GM23338 (cell line): Measurements from ENCODE around the gene MUC5B. TPM values are rescaled to one million over a fixed set of nuclear protein-coding genes. Genes with fewer than 3 reads are reported as not detected.

Experiments
- ATAC-seq: fragments of 200-7000 bp; cut with Tn5 transposase; 3 replicates; pipeline ENCODE4 v1.9.1; 2020
- DNase-seq: peaks from one replicate; pipeline ENCODE4 v3.0.0-alpha.2; 2015; ENCODE audit warnings: low spot score
- H2AFZ ChIP-seq: fragments of 200-600 bp; sonication (generic); 2 replicates; pipeline ENCODE4 v1.8.0; 2016; ENCODE audit warnings: antibody characterized with exemption, mild to moderate bottlenecking, moderate library complexity
- H3F3A ChIP-seq: fragments of 200-600 bp; sonication (generic); replicated peaks from 2 replicates; pipeline ENCODE4 v1.8.0; 2017; ENCODE audit warnings: antibody characterized with exemption, mixed run types, low read depth
- H3K27ac ChIP-seq: fragments of 200-600 bp; sonication (generic); 2 replicates; pipeline ENCODE4 v1.6.1; 2016; ENCODE audit warnings: low read depth
- H3K27me3 ChIP-seq: fragments of 200-600 bp; sonication (generic); 2 replicates; pipeline ENCODE4 v1.8.0; 2016; ENCODE audit warnings: mild to moderate bottlenecking, mixed run types, moderate library complexity; ENCODE audit not compliant: insufficient read depth
- H3K36me3 ChIP-seq: fragments of 200-600 bp; sonication (generic); 2 replicates; pipeline ENCODE4 v1.8.0; 2016; ENCODE audit warnings: mild to moderate bottlenecking; ENCODE audit not compliant: insufficient read depth
- H3K4me1 ChIP-seq: fragments of 200-600 bp; sonication (generic); 2 replicates; pipeline ENCODE4 v1.8.0; 2016; ENCODE audit warnings: mild to moderate bottlenecking, moderate library complexity; ENCODE audit not compliant: insufficient read depth
- H3K4me2 ChIP-seq: fragments of 200-600 bp; sonication (generic); 2 replicates; pipeline ENCODE4 v1.7.1; 2017; ENCODE audit warnings: mixed run types
- H3K4me3 ChIP-seq: fragments of 200-600 bp; sonication (generic); 2 replicates; pipeline ENCODE4 v1.6.1; 2016; ENCODE audit warnings: mixed run types
- H3K79me2 ChIP-seq: fragments of 200-600 bp; sonication (generic); replicated peaks from 2 replicates; pipeline ENCODE4 v1.8.0; 2017; ENCODE audit warnings: mild to moderate bottlenecking; ENCODE audit not compliant: insufficient read depth
- H3K9me2 ChIP-seq: fragments of 200-600 bp; sonication (generic); 2 replicates; pipeline ENCODE4 v1.8.0; 2017; ENCODE audit not compliant: insufficient read depth
- H4K20me1 ChIP-seq: fragments of 200-600 bp; sonication (generic); replicated peaks from 2 replicates; pipeline ENCODE4 v1.8.0; 2017; ENCODE audit warnings: mild to moderate bottlenecking; ENCODE audit not compliant: insufficient read depth
- H3K27ac Mint-ChIP-seq: 2 replicates; pipeline ENCODE4 v1.8.0; 2020; ENCODE audit warnings: inconsistent platforms, mild to moderate bottlenecking, moderate library complexity, mixed read lengths
- H3K27me3 Mint-ChIP-seq: 3 replicates; pipeline ENCODE4 v1.8.0; 2022; ENCODE audit warnings: low read depth, mild to moderate bottlenecking, moderate library complexity, mixed read lengths, inconsistent platforms; ENCODE audit not compliant: insufficient read depth, poor library complexity
- H3K36me3 Mint-ChIP-seq: 3 replicates; pipeline ENCODE4 v1.8.0; 2021; ENCODE audit warnings: low read depth, mild to moderate bottlenecking, inconsistent platforms, moderate library complexity, mixed read lengths
- H3K4me1 Mint-ChIP-seq: 3 replicates; pipeline ENCODE4 v1.8.0; 2020; ENCODE audit warnings: mild to moderate bottlenecking, inconsistent platforms, mixed read lengths
- H3K4me3 Mint-ChIP-seq: 3 replicates; pipeline ENCODE4 v1.8.0; 2021; ENCODE audit warnings: moderate library complexity, mild to moderate bottlenecking, inconsistent platforms, mixed read lengths
- H3K9me3 Mint-ChIP-seq: 3 replicates; pipeline ENCODE4 v1.8.0; 2020; ENCODE audit warnings: moderate library complexity, mild to moderate bottlenecking, inconsistent platforms, mixed read lengths
- CREB1 ChIP-seq: fragments of 250-450 bp; sonication (Bioruptor Pico); IDR thresholded peaks from 2 replicates; pipeline ENCODE4 v1.5.0; 2020; ENCODE audit warnings: low read depth, mild to moderate bottlenecking, moderate library complexity
- EZH2 ChIP-seq: fragments of 200-600 bp; sonication (generic); IDR thresholded peaks from one replicate; pipeline ENCODE4 v1.8.0; 2017; ENCODE audit warnings: antibody characterized with exemption, mild to moderate bottlenecking, low read depth; ENCODE audit not compliant: unreplicated experiment
- EZH2phosphoT487 ChIP-seq: fragments of 200-600 bp; sonication (generic); IDR thresholded peaks from one replicate; pipeline ENCODE4 v1.8.1; 2018; ENCODE audit warnings: antibody characterized with exemption; ENCODE audit not compliant: unreplicated experiment
- JUNB ChIP-seq: IDR thresholded peaks from one replicate; pipeline ENCODE4 v1.6.1; 2016; ENCODE audit warnings: antibody characterized with exemption; ENCODE audit not compliant: unreplicated experiment
- NANOG ChIP-seq: IDR thresholded peaks from 2 replicates; pipeline ENCODE4 v1.6.1; 2016; ENCODE audit warnings: antibody characterized with exemption, borderline replicate concordance
- POLR2AphosphoS5 ChIP-seq: IDR thresholded peaks from 2 replicates; pipeline ENCODE4 v1.6.1; 2016; ENCODE audit warnings: antibody characterized with exemption, low read depth
- STAT1 ChIP-seq: IDR thresholded peaks from one replicate; pipeline ENCODE4 v1.6.1; 2016; ENCODE audit warnings: antibody characterized with exemption; ENCODE audit not compliant: unreplicated experiment
- ZNF114 ChIP-seq: fragments of 250-450 bp; sonication (Bioruptor Pico); IDR thresholded peaks from 2 replicates; pipeline ENCODE4 v1.5.0; 2020; ENCODE audit warnings: mild to moderate bottlenecking, moderate library complexity
- ZNF331 ChIP-seq: fragments of 250-450 bp; sonication (Bioruptor Pico); IDR thresholded peaks from 2 replicates; pipeline ENCODE4 v1.5.0; 2020; ENCODE audit warnings: low read depth, mild to moderate bottlenecking, moderate library complexity
- polyA plus RNA-seq: library from polyadenylated mRNA; unstranded; fragments of >200 nt; fragmentation: Nextera tagmentation; extraction: Ambion mirVana; gene quantifications from 2 replicates; pipeline ENCODE4 v1.2.1, GENCODE V29; 2016
- total RNA-seq: library from RNA; depleted of rRNA; stranded (reverse); fragments of >200 nt; shearing (Covaris generic); gene quantifications from 2 replicates; pipeline ENCODE4 v1.2.3, GENCODE V29; 2014
- TF ChIP-seq, protein P1 (sequence below): IDR thresholded peaks from 2 replicates; pipeline ENCODE4 v1.6.1; 2016; ENCODE audit warnings: antibody characterized with exemption
- TF ChIP-seq, protein P2 (sequence below): fragments of 250-450 bp; sonication (Bioruptor Pico); IDR thresholded peaks from 2 replicates; pipeline ENCODE4 v1.5.0; 2020; ENCODE audit warnings: mild to moderate bottlenecking, moderate library complexity
- TF ChIP-seq, protein P3 (sequence below), 2 experiments: fragments of 200-600 bp in 1 of 2; sonication (generic) in 1 of 2; conservative IDR thresholded peaks; 2 replicates each; pipeline versions ENCODE4 v1.5.1 to v1.6.1; 2016 to 2017; ENCODE audit warnings: antibody characterized with exemption in 2 of 2, low read depth in 2 of 2, mild to moderate bottlenecking in 2 of 2, moderate library complexity in 1 of 2
- TF ChIP-seq, protein P4 (sequence below): IDR thresholded peaks from one replicate; pipeline ENCODE4 v1.6.1; 2018; ENCODE audit warnings: antibody characterized with exemption; ENCODE audit not compliant: unreplicated experiment

The MUC5B gene
- total and polyA plus RNA-seq, 2 experiments from 2014 or later = 0.18 to 0.90 TPM

DNA sequence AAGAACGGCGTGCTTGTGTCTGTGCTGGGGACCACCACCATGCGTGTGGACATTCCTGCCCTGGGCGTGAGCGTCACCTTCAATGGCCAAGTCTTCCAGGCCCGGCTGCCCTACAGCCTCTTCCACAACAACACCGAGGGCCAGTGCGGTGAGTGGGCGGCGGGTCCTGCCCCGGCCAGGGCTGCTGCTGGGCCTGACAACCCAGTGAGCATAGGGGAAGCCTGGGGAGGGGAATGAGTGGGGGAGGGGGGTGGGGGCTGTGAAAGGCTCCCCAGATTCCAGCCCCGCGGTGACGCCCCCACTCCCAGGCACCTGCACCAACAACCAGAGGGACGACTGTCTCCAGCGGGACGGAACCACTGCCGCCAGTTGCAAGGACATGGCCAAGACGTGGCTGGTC lies 31.9 kb downstream of the MUC5B start:
- H3F3A ChIP-seq = no peaks in the 10 kb centered on the region
- H3K4me1 ChIP-seq = no peaks in the 10 kb centered on the region
- TF ChIP-seq, protein P1, sequence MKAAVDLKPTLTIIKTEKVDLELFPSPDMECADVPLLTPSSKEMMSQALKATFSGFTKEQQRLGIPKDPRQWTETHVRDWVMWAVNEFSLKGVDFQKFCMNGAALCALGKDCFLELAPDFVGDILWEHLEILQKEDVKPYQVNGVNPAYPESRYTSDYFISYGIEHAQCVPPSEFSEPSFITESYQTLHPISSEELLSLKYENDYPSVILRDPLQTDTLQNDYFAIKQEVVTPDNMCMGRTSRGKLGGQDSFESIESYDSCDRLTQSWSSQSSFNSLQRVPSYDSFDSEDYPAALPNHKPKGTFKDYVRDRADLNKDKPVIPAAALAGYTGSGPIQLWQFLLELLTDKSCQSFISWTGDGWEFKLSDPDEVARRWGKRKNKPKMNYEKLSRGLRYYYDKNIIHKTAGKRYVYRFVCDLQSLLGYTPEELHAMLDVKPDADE = no peak
- TF ChIP-seq, protein P2, sequence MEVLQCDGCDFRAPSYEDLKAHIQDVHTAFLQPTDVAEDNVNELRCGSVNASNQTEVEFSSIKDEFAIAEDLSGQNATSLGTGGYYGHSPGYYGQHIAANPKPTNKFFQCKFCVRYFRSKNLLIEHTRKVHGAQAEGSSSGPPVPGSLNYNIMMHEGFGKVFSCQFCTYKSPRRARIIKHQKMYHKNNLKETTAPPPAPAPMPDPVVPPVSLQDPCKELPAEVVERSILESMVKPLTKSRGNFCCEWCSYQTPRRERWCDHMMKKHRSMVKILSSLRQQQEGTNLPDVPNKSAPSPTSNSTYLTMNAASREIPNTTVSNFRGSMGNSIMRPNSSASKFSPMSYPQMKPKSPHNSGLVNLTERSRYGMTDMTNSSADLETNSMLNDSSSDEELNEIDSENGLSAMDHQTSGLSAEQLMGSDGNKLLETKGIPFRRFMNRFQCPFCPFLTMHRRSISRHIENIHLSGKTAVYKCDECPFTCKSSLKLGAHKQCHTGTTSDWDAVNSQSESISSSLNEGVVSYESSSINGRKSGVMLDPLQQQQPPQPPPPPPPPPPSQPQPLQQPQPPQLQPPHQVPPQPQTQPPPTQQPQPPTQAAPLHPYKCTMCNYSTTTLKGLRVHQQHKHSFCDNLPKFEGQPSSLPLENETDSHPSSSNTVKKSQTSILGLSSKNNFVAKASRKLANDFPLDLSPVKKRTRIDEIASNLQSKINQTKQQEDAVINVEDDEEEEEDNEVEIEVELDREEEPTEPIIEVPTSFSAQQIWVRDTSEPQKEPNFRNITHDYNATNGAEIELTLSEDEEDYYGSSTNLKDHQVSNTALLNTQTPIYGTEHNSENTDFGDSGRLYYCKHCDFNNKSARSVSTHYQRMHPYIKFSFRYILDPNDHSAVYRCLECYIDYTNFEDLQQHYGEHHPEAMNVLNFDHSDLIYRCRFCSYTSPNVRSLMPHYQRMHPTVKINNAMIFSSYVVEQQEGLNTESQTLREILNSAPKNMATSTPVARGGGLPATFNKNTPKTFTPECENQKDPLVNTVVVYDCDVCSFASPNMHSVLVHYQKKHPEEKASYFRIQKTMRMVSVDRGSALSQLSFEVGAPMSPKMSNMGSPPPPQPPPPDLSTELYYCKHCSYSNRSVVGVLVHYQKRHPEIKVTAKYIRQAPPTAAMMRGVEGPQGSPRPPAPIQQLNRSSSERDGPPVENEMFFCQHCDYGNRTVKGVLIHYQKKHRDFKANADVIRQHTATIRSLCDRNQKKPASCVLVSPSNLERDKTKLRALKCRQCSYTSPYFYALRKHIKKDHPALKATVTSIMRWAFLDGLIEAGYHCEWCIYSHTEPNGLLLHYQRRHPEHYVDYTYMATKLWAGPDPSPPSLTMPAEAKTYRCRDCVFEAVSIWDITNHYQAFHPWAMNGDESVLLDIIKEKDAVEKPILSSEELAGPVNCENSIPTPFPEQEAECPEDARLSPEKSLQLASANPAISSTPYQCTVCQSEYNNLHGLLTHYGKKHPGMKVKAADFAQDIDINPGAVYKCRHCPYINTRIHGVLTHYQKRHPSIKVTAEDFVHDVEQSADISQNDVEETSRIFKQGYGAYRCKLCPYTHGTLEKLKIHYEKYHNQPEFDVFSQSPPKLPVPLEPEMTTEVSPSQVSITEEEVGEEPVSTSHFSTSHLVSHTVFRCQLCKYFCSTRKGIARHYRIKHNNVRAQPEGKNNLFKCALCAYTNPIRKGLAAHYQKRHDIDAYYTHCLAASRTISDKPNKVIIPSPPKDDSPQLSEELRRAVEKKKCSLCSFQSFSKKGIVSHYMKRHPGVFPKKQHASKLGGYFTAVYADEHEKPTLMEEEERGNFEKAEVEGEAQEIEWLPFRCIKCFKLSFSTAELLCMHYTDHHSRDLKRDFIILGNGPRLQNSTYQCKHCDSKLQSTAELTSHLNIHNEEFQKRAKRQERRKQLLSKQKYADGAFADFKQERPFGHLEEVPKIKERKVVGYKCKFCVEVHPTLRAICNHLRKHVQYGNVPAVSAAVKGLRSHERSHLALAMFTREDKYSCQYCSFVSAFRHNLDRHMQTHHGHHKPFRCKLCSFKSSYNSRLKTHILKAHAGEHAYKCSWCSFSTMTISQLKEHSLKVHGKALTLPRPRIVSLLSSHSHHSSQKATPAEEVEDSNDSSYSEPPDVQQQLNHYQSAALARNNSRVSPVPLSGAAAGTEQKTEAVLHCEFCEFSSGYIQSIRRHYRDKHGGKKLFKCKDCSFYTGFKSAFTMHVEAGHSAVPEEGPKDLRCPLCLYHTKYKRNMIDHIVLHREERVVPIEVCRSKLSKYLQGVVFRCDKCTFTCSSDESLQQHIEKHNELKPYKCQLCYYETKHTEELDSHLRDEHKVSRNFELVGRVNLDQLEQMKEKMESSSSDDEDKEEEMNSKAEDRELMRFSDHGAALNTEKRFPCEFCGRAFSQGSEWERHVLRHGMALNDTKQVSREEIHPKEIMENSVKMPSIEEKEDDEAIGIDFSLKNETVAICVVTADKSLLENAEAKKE = no peak
- no peak for TF ChIP-seq ZNF331
- no peak for TF ChIP-seq POLR2AphosphoS5
- TF ChIP-seq EZH2phosphoT487 = no peak
- no peak for TF ChIP-seq NANOG
- no peak for TF ChIP-seq ZNF114 (CRISPR knock-in tag)
- TF ChIP-seq JUNB = no peak
- TF ChIP-seq EZH2 = no peak
- no peak for TF ChIP-seq STAT1
- TF ChIP-seq CREB1 (CRISPR knock-in tag) = no peak
- TF ChIP-seq, protein P3, sequence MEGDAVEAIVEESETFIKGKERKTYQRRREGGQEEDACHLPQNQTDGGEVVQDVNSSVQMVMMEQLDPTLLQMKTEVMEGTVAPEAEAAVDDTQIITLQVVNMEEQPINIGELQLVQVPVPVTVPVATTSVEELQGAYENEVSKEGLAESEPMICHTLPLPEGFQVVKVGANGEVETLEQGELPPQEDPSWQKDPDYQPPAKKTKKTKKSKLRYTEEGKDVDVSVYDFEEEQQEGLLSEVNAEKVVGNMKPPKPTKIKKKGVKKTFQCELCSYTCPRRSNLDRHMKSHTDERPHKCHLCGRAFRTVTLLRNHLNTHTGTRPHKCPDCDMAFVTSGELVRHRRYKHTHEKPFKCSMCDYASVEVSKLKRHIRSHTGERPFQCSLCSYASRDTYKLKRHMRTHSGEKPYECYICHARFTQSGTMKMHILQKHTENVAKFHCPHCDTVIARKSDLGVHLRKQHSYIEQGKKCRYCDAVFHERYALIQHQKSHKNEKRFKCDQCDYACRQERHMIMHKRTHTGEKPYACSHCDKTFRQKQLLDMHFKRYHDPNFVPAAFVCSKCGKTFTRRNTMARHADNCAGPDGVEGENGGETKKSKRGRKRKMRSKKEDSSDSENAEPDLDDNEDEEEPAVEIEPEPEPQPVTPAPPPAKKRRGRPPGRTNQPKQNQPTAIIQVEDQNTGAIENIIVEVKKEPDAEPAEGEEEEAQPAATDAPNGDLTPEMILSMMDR (conservative IDR thresholded peaks at IDR 0.05; ENCODE audit: low read depth in 2 of 2) = no peak
- TF ChIP-seq, protein P4, sequence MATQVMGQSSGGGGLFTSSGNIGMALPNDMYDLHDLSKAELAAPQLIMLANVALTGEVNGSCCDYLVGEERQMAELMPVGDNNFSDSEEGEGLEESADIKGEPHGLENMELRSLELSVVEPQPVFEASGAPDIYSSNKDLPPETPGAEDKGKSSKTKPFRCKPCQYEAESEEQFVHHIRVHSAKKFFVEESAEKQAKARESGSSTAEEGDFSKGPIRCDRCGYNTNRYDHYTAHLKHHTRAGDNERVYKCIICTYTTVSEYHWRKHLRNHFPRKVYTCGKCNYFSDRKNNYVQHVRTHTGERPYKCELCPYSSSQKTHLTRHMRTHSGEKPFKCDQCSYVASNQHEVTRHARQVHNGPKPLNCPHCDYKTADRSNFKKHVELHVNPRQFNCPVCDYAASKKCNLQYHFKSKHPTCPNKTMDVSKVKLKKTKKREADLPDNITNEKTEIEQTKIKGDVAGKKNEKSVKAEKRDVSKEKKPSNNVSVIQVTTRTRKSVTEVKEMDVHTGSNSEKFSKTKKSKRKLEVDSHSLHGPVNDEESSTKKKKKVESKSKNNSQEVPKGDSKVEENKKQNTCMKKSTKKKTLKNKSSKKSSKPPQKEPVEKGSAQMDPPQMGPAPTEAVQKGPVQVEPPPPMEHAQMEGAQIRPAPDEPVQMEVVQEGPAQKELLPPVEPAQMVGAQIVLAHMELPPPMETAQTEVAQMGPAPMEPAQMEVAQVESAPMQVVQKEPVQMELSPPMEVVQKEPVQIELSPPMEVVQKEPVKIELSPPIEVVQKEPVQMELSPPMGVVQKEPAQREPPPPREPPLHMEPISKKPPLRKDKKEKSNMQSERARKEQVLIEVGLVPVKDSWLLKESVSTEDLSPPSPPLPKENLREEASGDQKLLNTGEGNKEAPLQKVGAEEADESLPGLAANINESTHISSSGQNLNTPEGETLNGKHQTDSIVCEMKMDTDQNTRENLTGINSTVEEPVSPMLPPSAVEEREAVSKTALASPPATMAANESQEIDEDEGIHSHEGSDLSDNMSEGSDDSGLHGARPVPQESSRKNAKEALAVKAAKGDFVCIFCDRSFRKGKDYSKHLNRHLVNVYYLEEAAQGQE = no peak
- no peak overlapping the region for H3K27ac Mint-ChIP-seq
- DNase-seq (no peak), ATAC-seq (no peak)
- H4K20me1 ChIP-seq = no peaks in the 10 kb centered on the region
- no peak overlapping the region for H3K4me3 Mint-ChIP-seq
- no peak overlapping the region for H3K4me3 ChIP-seq
- peaks cover 20% of the 10 kb centered on the region for H3K36me3 Mint-ChIP-seq
- peaks cover 12% of the 10 kb centered on the region for H3K27me3 Mint-ChIP-seq
- no peak overlapping the region for H3K27ac ChIP-seq
- H3K4me2 ChIP-seq = no peak overlapping the region
- H3K9me3 Mint-ChIP-seq = peaks cover 34% of the 10 kb centered on the region
- H2AFZ ChIP-seq = no peak overlapping the region
- no peaks in the 10 kb centered on the region for H3K9me2 ChIP-seq
- no peaks in the 10 kb centered on the region for H3K27me3 ChIP-seq
- H3K4me1 Mint-ChIP-seq = no peaks in the 10 kb centered on the region
- no peaks in the 10 kb centered on the region for H3K36me3 ChIP-seq
- H3K79me2 ChIP-seq = no peaks in the 10 kb centered on the region
